ENCODE measurements around the gene S1PR5.

DNA sequence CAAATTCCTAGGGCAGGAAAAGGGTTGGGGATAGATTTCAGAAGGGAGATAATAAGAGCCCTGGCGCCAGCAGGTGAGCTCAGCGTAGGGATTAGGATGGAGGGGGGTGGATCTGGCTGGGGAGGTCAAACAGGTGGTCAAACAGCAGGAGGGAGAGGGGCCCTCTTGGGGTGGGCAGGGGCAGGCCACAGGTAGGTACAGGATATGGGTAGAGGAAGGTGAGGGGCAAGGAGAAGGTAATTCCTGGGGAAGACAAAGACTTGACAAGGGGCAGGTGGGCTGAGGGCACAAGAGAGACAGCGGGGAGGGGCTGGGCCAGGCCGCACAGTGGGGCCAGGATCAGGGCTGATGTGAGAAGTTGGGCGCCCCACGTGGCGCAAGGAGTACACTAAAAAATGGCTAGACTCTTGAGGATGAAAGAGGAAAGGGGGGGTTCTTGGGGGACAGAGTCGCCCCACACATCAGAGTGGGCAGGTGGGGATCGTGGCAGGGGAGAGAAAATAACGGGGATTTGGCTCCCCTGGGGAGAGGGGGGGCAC is 47.9 kb upstream of the S1PR5 start:
- TF ChIP-seq, protein P1, sequence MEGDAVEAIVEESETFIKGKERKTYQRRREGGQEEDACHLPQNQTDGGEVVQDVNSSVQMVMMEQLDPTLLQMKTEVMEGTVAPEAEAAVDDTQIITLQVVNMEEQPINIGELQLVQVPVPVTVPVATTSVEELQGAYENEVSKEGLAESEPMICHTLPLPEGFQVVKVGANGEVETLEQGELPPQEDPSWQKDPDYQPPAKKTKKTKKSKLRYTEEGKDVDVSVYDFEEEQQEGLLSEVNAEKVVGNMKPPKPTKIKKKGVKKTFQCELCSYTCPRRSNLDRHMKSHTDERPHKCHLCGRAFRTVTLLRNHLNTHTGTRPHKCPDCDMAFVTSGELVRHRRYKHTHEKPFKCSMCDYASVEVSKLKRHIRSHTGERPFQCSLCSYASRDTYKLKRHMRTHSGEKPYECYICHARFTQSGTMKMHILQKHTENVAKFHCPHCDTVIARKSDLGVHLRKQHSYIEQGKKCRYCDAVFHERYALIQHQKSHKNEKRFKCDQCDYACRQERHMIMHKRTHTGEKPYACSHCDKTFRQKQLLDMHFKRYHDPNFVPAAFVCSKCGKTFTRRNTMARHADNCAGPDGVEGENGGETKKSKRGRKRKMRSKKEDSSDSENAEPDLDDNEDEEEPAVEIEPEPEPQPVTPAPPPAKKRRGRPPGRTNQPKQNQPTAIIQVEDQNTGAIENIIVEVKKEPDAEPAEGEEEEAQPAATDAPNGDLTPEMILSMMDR (IDR thresholded peaks at IDR 0.05), result peak in 1 of 3 donors; percentile 14
- TF ChIP-seq POLR2A (IDR thresholded peaks at IDR 0.05), result no peak

Measured in breast epithelium (tissue), 3 donors.